ENCODE data around the gene SEMA5B.

SEMA5B gene

DNA sequence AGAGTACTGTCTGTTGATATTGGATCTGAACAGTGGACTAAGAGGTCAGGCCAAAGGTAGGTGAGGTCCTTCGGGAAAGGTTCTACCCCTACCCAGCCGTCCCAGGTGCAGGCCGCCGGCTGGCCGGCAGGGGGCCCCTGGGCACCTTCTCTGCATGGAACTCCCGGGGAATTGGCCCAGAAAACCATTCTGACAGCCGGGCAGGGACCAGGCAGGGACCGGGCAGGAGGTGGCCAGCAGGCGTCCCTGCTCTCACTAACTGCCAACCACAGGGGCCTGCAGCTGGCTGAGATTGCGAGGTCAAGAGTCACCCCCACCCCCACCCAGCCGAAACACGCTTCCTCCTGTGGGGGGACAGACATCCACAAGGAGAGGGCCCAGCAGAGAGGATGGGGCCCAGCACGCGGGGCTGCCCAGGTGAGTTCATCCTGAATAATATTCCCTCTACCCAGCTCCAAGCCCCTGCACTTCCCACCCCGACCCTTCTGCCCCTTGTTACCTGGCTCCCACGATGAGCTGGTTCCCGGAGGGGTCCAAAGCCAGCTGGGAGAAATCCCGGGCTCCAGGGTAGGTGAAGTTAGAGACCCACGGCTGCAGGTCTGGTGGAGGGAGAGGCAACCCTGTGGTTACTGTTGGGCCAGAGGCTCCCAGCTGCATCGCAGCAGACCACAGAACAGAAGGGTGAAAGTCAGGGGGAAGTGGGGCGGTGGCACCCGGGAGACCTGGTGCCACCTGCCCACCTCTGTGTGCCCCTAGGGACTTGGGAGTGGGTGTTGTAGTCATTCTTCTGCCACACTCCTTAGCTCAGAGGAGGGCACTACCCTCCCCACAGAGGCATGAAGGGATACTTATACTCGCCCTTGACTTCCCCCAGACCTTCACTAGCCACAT lies 84.4 kb downstream of the SEMA5B start:
- TF ChIP-seq REST (IDR thresholded peaks at IDR 0.05; ENCODE audit: insufficient read depth in 1 of 2, low read depth in 2 of 2, low read length in 2 of 2) (no peak), FOXP2 (optimal IDR thresholded peaks at IDR 0.05; ENCODE audit: borderline replicate concordance, extremely low read depth, extremely low read length, insufficient read depth) (no peak), POLR2AphosphoS5 (IDR thresholded peaks at IDR 0.05; ENCODE audit: low read depth, low read length) (no peak), SIN3A (IDR thresholded peaks at IDR 0.05; ENCODE audit: borderline replicate concordance, insufficient read depth, low read length) (no peak), TAF1 (IDR thresholded peaks at IDR 0.05; ENCODE audit: borderline replicate concordance, insufficient read depth, low read length) (no peak)

GRCh38 chr3:122942239-122942638 lies 85.3 kb downstream of the SEMA5B start:
- no peak for TF ChIP-seq POLR2AphosphoS5 (IDR thresholded peaks at IDR 0.05; ENCODE audit: low read depth, low read length)
- no peak for TF ChIP-seq REST (IDR thresholded peaks at IDR 0.05; ENCODE audit: insufficient read depth in 1 of 2, low read depth in 2 of 2, low read length in 2 of 2)
- no peak for TF ChIP-seq FOXP2 (optimal IDR thresholded peaks at IDR 0.05; ENCODE audit: borderline replicate concordance, extremely low read depth, extremely low read length, insufficient read depth)
- no peak for TF ChIP-seq TAF1 (IDR thresholded peaks at IDR 0.05; ENCODE audit: borderline replicate concordance, insufficient read depth, low read length)
- TF ChIP-seq SIN3A (IDR thresholded peaks at IDR 0.05; ENCODE audit: borderline replicate concordance, insufficient read depth, low read length): no peak

DNA sequence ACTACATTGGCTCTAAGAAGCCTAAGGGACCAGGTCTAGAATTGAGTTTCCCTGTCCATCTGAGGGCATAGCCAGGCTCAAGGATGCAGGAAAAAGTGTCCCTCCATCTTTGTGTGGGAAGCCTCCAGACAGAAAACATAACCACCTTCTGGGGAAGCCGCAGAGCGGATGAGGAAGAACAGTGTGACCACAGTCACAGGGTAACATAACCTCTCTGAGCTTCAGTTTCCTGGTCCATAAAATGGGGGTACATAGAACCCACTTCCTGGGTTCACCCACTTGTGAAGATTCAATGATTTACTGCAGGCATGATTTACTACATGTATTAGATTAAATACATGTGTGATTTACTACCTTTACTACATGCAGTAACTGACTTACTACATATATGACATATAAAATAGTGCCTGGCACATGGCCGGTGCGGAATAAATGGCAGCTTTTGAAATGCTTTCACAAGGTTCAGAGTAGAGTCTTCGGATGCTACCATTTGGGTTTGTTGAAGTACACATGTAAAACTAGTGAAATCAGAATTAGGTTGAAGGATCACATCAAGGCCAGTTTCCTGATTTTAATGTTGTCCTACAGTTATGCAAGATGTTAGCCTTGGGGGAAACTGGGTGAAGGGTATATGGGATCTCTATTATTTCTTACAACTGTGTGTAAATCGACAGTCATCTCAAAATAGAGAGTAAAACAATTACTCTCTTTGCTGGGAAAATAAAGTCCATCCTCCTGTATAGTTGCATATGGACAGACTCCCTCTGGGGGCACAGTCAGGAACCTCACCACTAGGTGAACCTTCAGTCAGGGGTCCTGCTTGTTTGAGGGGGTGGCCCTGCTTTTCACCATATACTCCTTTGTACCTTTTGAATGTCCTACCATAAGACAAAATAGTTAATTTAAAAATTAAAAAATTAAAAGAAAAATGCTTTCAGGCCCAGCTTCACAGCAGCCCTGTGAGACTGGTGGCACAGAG lies 86.0 kb downstream of the SEMA5B start:
- TF ChIP-seq SIN3A (IDR thresholded peaks at IDR 0.05; ENCODE audit: borderline replicate concordance, insufficient read depth, low read length) (no peak), POLR2AphosphoS5 (IDR thresholded peaks at IDR 0.05; ENCODE audit: low read depth, low read length) (no peak), REST (IDR thresholded peaks at IDR 0.05; ENCODE audit: insufficient read depth in 1 of 2, low read depth in 2 of 2, low read length in 2 of 2) (no peak), FOXP2 (optimal IDR thresholded peaks at IDR 0.05; ENCODE audit: borderline replicate concordance, extremely low read depth, extremely low read length, insufficient read depth) (no peak), TAF1 (IDR thresholded peaks at IDR 0.05; ENCODE audit: borderline replicate concordance, insufficient read depth, low read length) (no peak)

DNA sequence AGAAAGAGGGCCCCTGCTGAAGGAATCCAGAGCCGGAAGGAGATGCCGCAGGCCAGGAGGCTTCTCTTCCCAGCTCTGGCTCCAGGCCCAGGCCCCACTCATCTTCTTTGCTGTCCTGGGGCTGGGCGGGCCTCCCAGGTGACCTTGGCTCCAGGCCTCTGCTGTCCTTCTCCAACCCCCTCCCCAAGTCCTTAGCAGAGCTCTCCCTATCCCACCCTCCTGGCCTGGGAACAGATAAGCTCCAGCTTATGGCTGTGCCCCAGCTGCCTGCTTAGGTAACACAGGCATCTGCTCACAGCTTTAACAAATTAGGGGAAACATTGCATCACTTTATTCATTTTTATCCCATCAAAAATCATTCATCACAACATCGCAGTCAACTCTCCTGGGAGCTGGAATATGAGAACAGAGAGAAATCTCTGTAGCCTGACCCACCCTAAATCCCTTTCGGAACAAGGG lies 86.9 kb downstream of the SEMA5B start:
- TF ChIP-seq REST (IDR thresholded peaks at IDR 0.05; ENCODE audit: insufficient read depth in 1 of 2, low read depth in 2 of 2, low read length in 2 of 2) (no peak), TAF1 (IDR thresholded peaks at IDR 0.05; ENCODE audit: borderline replicate concordance, insufficient read depth, low read length) (no peak), FOXP2 (optimal IDR thresholded peaks at IDR 0.05; ENCODE audit: borderline replicate concordance, extremely low read depth, extremely low read length, insufficient read depth) (no peak), SIN3A (IDR thresholded peaks at IDR 0.05; ENCODE audit: borderline replicate concordance, insufficient read depth, low read length) (no peak)

All from PFSK-1 (cell line).